ENCODE measurements around the gene POLR3E. TPM values are rescaled to one million over a fixed set of nuclear protein-coding genes. Genes with fewer than 3 reads are reported as not detected.

The POLR3E gene
- total RNA-seq, 1 donor from 2014 or later, result 43.7 TPM

Other genes with a start within 250 kb of the POLR3E start
- gene VWA3A, start 204.9 kb upstream of the POLR3E start, total RNA-seq, result 0.32 TPM
- 0.26 TPM for gene SDR42E2, start 134.9 kb upstream of the POLR3E start, total RNA-seq
- gene EEF2K, start 91.1 kb upstream of the POLR3E start, total RNA-seq, result 30.2 TPM
- gene CDR2, start 77.2 kb downstream of the POLR3E start, total RNA-seq, result 20.9 TPM
- 134 TPM for gene NPIPB5, start 213.5 kb downstream of the POLR3E start, total RNA-seq